Neural crest cell (in vitro differentiated cells): Measurements from ENCODE around the gene CALML6. TPM values are rescaled to one million over a fixed set of nuclear protein-coding genes. Genes with fewer than 3 reads are reported as not detected.

Source experiments
- DNase-seq: peaks from one replicate; pipeline ENCODE4 v3.0.0; 2021; ENCODE audit warnings: low read depth, mixed read lengths, low spot score
- H3K27ac Mint-ChIP-seq: one replicate; pipeline ENCODE4 v1.8.0; 2021; ENCODE audit warnings: mild to moderate bottlenecking, mixed read lengths; ENCODE audit not compliant: unreplicated experiment
- H3K27me3 Mint-ChIP-seq: 2 replicates; pipeline ENCODE4 v1.8.0; 2021; ENCODE audit warnings: low read depth, mild to moderate bottlenecking, mixed read lengths
- H3K36me3 Mint-ChIP-seq: 2 replicates; pipeline ENCODE4 v1.8.0; 2021; ENCODE audit warnings: low read depth, mild to moderate bottlenecking, mixed read lengths
- H3K4me1 Mint-ChIP-seq: 2 replicates; pipeline ENCODE4 v1.8.0; 2021; ENCODE audit warnings: mixed read lengths
- H3K4me3 Mint-ChIP-seq: one replicate; pipeline ENCODE4 v1.8.0; 2021; ENCODE audit warnings: mild to moderate bottlenecking, mixed read lengths
- H3K9me3 Mint-ChIP-seq: 2 replicates; pipeline ENCODE4 v1.8.0; 2021; ENCODE audit warnings: mixed read lengths
- total RNA-seq: library from RNA; stranded (reverse); gene quantifications from 2 replicates; pipeline ENCODE4 v1.2.1, GENCODE V29; 2021
- TF ChIP-seq, protein P1 (sequence below): fragments of 200-600 bp; sonication (generic); conservative IDR thresholded peaks from 2 replicates; pipeline ENCODE4 v1.5.0; 2021; ENCODE audit warnings: antibody characterized with exemption, mild to moderate bottlenecking

CALML6 gene
- total RNA-seq, 1 donor from 2014 or later: 0.63 TPM

DNA sequence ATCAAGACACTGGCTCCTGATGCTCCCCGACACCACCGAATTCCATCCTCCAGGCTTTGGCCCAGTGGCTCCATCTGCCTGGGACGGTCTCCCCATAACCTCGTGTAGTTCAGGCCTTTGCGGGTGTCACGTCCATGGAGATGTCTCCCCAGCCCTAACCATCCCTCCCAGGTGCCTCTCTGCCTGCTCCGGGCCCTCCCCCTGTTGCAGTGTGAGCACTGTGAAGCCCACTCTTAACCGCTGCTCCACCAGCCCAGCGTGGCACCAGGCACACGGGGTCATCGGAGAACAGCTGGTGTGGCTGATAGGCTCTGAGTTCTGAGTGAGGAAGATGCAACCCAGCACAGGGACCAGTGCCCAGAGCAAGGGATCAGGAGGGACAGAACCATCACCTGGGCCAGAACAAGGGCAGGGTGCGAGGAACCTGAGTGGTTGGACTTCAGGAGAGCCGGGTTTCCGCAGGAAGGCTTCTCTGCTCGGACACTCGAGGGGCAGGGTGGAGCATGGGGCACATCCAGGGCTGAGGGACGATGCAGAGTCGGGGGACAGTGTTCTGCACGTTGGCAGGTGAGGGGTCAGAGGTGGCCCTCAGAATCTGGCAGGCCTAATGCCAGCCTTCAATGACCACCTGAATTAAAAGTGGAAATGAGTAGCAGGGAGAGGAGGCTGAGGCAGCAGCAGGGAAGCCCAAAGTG, 21.6 kb upstream of the CALML6 start:
- Mint-ChIP-seq H3K27ac (no peak overlapping the region), H3K4me3 (peak overlapping the region; percentile 72), H3K4me1 (peaks cover 22% of the 10 kb centered on the region), H3K9me3 (no peaks in the 10 kb centered on the region), H3K36me3 (no peaks in the 10 kb centered on the region), H3K27me3 (peaks cover 11% of the 10 kb centered on the region)
- no peak for DNase-seq
- TF ChIP-seq, protein P1, sequence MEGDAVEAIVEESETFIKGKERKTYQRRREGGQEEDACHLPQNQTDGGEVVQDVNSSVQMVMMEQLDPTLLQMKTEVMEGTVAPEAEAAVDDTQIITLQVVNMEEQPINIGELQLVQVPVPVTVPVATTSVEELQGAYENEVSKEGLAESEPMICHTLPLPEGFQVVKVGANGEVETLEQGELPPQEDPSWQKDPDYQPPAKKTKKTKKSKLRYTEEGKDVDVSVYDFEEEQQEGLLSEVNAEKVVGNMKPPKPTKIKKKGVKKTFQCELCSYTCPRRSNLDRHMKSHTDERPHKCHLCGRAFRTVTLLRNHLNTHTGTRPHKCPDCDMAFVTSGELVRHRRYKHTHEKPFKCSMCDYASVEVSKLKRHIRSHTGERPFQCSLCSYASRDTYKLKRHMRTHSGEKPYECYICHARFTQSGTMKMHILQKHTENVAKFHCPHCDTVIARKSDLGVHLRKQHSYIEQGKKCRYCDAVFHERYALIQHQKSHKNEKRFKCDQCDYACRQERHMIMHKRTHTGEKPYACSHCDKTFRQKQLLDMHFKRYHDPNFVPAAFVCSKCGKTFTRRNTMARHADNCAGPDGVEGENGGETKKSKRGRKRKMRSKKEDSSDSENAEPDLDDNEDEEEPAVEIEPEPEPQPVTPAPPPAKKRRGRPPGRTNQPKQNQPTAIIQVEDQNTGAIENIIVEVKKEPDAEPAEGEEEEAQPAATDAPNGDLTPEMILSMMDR: no peak

DNA sequence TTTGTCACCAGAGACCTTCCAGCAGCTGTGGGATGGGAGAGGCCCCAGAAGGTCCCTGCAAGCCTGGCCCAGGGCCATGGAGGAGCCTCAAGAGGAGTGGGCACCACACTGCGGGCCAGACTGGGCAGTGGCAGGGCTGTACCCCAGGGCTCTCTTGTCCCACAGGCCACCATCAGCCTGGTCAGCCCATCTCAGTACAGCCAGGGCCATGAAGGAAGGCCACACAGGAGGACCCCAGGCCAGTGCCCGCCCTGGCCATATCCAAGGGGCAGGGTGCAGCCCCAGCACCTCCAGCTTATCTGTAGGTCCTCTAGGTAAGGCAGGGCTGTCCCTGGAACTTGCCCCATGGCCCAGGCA, 21.1 kb upstream of the CALML6 start:
- TF ChIP-seq, protein P1: no peak
- H3K36me3 Mint-ChIP-seq: no peaks in the 10 kb centered on the region
- H3K9me3 Mint-ChIP-seq: no peaks in the 10 kb centered on the region
- H3K4me3 Mint-ChIP-seq: peak overlapping the region; percentile 23
- DNase-seq: no peak
- H3K27me3 Mint-ChIP-seq: peaks cover 11% of the 10 kb centered on the region
- H3K27ac Mint-ChIP-seq: no peak overlapping the region
- peaks cover 17% of the 10 kb centered on the region for H3K4me1 Mint-ChIP-seq

DNA sequence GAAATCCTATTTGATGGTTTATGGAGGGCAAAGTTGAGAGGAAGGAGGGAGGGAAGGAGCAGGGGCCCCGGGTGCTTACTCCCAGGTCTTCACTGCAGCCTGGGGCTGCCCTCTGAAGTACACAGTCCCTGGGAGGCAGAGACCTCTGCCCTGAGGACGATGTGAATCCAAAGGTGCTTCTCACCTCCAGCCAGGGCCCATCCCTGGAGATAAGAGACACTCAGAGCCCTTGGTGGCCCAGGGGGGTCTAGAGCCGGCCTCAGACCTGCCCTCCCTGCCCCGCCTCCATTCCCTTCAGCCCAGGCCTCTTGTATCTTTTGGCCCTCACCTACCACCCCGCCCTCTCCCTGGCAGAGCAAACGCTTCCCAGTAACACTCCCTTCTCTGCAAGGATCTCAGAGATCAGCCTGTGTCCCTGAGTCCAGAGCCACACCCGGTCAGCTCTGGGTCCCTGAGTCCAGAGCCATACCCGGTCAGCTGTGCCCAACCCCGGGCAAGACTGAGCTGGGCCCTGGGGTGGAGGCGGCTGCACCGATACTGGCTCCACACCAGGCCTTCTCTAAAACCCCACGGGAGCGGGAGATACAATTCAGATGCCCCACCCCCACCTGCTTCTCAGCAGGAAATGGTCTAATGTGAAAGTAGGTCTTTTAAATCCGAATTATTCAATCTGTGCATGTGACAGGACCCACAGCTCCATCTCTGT, 20.6 kb upstream of the CALML6 start:
- H3K4me1 Mint-ChIP-seq: peaks cover 13% of the 10 kb centered on the region
- DNase-seq: no peak
- no peaks in the 10 kb centered on the region for H3K9me3 Mint-ChIP-seq
- H3K36me3 Mint-ChIP-seq: no peaks in the 10 kb centered on the region
- no peak overlapping the region for H3K27ac Mint-ChIP-seq
- H3K4me3 Mint-ChIP-seq: peak overlapping the region; percentile 77
- H3K27me3 Mint-ChIP-seq: peaks cover 11% of the 10 kb centered on the region
- TF ChIP-seq, protein P1: no peak

DNA sequence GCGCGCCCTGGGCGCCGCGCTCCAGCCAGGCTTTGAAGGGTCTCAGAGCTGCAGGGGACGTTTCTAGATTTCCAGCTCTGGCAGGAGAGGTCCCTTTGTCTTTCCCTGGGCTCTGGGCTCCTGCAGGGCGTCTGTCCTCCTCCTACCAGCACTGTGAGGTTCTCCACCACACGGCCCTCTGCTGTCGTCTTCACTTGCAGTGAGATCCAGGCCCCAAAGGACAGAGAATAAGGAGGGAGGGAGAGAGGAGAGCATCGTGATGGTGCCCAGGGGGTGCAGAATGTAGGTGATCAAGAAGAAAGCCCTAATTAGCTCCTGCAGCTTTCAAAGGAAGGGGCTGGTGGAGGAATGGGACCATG, 20.0 kb upstream of the CALML6 start:
- no peaks in the 10 kb centered on the region for H3K36me3 Mint-ChIP-seq
- peaks cover 13% of the 10 kb centered on the region for H3K4me1 Mint-ChIP-seq
- H3K4me3 Mint-ChIP-seq: peak overlapping the region; percentile 77
- no peaks in the 10 kb centered on the region for H3K9me3 Mint-ChIP-seq
- TF ChIP-seq, protein P1: no peak
- H3K27me3 Mint-ChIP-seq: peaks cover 11% of the 10 kb centered on the region
- H3K27ac Mint-ChIP-seq: no peak overlapping the region
- no peak for DNase-seq

DNA sequence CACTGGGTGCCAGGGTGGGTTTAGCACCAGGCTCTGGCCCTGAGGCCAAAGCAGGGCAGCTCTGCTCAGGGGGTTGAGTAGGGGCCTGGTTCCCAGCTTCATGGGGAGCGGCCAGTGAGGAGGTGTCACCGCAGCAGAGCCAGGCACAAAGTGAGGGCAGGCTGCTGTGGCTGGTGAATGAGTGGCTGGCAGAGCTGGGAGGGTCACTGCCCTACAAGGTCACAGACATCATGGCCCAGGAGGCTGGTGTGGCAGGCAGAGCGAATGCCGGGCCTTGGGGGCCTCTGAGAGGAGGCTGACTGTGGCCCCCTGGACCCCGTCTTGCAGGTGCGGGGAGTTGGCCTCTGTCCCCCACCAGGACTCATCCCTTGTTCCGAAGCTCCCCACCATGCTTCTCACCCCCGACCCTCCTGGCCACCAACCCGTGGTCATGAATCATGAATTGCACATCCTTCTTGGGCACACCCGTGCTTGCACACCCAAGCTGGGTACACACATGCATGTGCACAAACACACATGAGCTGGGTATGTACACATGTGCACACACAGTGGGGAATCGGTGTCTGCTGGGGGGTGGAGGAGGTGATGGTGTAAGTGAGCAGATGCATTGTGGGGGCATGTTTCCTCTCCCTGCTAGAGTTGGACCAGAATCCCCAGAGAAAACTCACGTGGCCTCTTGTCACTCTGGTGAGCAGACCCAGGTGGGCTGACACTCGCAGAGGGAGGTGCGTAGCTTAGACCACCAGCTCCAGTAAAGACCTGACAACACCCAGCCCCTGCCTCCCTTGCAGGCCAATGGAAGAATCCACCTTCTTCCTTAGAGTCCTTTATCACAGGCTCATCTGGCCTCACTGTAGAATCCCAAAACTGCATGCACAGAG, 19.4 kb upstream of the CALML6 start:
- H3K4me3 Mint-ChIP-seq: no peak overlapping the region
- no peak for DNase-seq
- H3K27ac Mint-ChIP-seq: no peak overlapping the region
- no peaks in the 10 kb centered on the region for H3K9me3 Mint-ChIP-seq
- peaks cover 11% of the 10 kb centered on the region for H3K27me3 Mint-ChIP-seq
- H3K4me1 Mint-ChIP-seq: peaks cover 13% of the 10 kb centered on the region
- H3K36me3 Mint-ChIP-seq: no peaks in the 10 kb centered on the region
- TF ChIP-seq, protein P1: no peak
